ENCODE results near the gene HNRNPA1. TPM values are rescaled to one million over a fixed set of nuclear protein-coding genes. Genes with fewer than 3 reads are reported as not detected.

HNRNPA1 gene
- total RNA-seq, 1 donor from 2014 or later, result 423 TPM

DNA sequence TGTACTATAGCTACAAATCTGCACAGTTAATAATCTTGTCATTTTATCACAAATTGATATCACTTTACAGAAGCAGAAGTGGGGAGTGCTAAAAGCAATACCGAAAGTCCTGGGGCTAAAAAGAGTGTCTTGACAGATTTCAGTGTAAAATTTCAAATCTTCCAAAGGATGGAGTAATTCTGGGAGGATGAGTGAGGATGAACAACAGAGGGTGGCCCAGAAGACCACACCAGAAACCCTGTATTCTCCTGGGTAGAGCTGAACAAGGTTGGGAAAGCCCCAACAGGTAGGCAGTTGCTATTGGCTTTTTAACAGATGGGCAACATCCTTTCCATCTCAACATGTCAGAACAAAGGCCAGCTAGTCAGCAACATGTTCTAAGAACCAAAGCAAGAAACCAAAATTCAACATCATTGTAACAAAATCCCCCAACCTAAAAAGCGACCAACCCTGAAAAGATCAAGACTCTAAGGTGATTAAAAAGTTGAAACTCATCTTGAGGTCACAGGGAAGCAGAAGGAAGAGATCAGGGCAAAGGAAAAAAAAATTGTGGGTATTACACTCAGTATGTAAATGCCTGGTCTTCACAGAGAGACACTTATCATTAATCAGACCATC, 39.4 kb upstream of the HNRNPA1 start:
- Histone ChIP-seq H3K4me3 (no peak overlapping the region), H3K27me3 (ENCODE audit: low read depth) (no peaks in the 10 kb centered on the region), H3K36me3 (peaks cover 64% of the 10 kb centered on the region), H3K9me3 (replicated peaks) (no peaks in the 10 kb centered on the region), H3K4me1 (peaks cover 25% of the 10 kb centered on the region), H3K27ac (replicated peaks) (peak overlapping the region; percentile 27)
- intact Hi-C loops (cut with micrococcal nuclease), result no loop called here
- DNase-seq, result no peak
- TF ChIP-seq, protein P1, sequence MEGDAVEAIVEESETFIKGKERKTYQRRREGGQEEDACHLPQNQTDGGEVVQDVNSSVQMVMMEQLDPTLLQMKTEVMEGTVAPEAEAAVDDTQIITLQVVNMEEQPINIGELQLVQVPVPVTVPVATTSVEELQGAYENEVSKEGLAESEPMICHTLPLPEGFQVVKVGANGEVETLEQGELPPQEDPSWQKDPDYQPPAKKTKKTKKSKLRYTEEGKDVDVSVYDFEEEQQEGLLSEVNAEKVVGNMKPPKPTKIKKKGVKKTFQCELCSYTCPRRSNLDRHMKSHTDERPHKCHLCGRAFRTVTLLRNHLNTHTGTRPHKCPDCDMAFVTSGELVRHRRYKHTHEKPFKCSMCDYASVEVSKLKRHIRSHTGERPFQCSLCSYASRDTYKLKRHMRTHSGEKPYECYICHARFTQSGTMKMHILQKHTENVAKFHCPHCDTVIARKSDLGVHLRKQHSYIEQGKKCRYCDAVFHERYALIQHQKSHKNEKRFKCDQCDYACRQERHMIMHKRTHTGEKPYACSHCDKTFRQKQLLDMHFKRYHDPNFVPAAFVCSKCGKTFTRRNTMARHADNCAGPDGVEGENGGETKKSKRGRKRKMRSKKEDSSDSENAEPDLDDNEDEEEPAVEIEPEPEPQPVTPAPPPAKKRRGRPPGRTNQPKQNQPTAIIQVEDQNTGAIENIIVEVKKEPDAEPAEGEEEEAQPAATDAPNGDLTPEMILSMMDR (IDR thresholded peaks at IDR 0.05; ENCODE audit: borderline replicate concordance), result no peak

DNA sequence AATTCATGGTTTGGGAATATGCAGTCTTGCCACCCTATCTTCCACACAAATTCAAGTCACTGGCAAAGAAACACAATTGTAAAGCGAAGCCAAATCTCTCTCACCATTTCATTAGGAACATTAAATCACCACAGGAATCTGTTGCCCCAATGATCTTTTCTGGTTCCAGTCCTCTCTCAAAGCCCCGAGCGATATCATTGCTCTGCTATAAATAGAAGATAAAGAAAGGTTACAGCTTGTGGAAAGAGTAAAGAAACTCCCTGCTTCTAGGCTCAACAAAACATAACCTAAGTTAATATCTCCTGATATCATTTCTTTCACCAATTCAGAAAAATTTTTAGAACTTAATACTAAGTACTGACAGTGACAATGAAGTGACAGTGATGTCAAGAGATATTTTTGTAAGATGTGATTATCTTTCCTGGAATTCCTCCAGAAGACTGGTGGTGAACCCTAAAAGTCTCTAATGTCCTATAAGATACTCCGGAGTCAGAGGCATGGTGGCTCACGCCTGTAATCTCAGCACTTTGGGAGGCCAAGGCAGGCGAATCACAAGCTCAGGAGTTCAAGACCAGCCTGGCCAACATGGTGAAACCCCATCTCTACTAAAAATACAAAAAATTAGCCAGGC, 34.4 kb upstream of the HNRNPA1 start:
- Histone ChIP-seq H3K9me3 (replicated peaks) (no peaks in the 10 kb centered on the region), H3K4me1 (peaks cover 33% of the 10 kb centered on the region), H3K36me3 (peaks cover 69% of the 10 kb centered on the region), H3K4me3 (peak overlapping the region; percentile 10), H3K27me3 (ENCODE audit: low read depth) (no peaks in the 10 kb centered on the region), H3K27ac (replicated peaks) (peak overlapping the region; percentile 80)
- intact Hi-C loops (cut with micrococcal nuclease), result no loop called here
- TF ChIP-seq, protein P1 (IDR thresholded peaks at IDR 0.05; ENCODE audit: borderline replicate concordance), result no peak
- DNase-seq, result no peak

DNA sequence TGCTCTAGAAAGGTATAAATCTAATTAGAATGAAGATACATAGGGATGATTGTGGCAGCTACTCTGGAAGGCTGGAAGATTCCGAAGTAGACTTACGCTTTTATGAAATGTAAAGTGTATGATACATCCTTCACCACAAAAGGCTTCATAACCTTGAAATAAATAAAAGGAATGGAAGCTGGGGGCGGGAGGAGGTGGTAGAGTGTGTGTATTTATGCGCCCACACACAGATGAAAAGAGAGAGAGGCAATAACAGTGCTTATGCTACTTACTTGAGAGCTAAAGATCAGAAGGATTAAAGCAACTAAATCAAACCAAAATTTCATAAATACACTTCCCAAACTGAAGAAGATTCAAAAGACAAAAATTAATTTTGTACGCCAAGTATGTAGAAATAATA, 31.0 kb upstream of the HNRNPA1 start:
- Histone ChIP-seq H3K9me3 (replicated peaks) (no peaks in the 10 kb centered on the region), H3K36me3 (peaks cover 48% of the 10 kb centered on the region), H3K27me3 (ENCODE audit: low read depth) (no peaks in the 10 kb centered on the region), H3K4me1 (peaks cover 33% of the 10 kb centered on the region), H3K4me3 (no peak overlapping the region), H3K27ac (replicated peaks) (peak overlapping the region; percentile 80)
- DNase-seq, result no peak
- TF ChIP-seq, protein P1 (IDR thresholded peaks at IDR 0.05; ENCODE audit: borderline replicate concordance), result no peak
- intact Hi-C loops (cut with micrococcal nuclease), result no loop called here

DNA sequence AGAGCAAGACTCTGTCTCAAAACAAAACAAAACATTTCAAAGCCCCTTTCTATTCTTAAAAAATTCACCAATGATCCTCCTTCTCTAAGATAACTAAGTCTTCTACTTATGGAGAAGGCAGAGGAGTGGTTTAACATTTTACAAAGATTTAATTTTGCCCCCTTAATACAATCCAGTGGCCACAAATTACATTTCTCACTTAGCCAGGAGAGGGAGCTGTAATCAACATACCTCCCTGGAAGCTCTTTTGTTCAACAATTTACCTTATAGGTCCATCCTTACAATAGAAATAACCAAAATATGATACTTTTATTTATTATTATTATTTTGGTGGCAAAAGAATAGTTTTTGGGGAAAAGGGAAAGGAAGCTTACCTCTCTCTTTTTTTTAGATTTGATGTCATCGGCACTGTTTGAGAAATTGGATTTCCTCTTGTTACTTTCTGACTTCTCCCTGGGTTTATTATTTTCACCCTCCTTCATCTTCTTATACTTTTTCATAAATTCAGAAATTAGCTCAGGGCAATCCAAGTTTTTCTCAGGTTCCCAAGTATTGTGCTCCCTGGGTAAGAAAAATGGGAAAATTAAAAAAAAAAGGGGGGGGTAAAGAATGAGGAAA, 28.8 kb upstream of the HNRNPA1 start:
- Histone ChIP-seq H3K9me3 (replicated peaks) (no peaks in the 10 kb centered on the region), H3K27ac (replicated peaks) (no peak overlapping the region), H3K36me3 (peaks cover 51% of the 10 kb centered on the region), H3K27me3 (ENCODE audit: low read depth) (no peaks in the 10 kb centered on the region), H3K4me1 (peaks cover 23% of the 10 kb centered on the region), H3K4me3 (no peak overlapping the region)
- intact Hi-C loops (cut with micrococcal nuclease), result loop anchor here (10.0 kb wide), 1 partner anchor 113 kb away; the partner anchor contains the start of gene GPR84
- DNase-seq, result no peak
- TF ChIP-seq, protein P1 (IDR thresholded peaks at IDR 0.05; ENCODE audit: borderline replicate concordance), result peak; percentile 73

DNA sequence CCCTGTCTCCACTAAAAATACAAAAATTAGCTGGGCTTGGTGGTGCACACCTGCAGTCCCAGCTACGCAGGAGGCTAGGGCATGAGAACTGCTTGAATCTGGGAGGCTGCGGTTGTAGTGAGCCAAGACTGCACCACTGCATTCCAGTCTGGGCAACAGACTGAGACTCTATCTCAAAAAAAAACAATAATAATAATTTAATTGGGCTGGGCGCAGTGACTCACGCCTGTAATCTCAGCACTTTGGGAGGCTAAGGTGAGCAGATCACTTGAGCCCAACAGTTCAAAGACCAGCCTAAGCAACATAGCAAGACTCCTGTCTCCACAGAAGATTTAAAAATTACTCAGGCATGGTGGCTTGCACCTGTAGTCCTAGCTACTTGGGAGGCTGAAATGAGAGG, 27.3 kb upstream of the HNRNPA1 start:
- peaks cover 28% of the 10 kb centered on the region for H3K4me1 ChIP-seq
- peaks cover 52% of the 10 kb centered on the region for H3K36me3 ChIP-seq
- H3K9me3 ChIP-seq (replicated peaks), result no peaks in the 10 kb centered on the region
- no peak overlapping the region for H3K4me3 ChIP-seq
- H3K27me3 ChIP-seq (ENCODE audit: low read depth), result no peaks in the 10 kb centered on the region
- intact Hi-C loops (cut with micrococcal nuclease), result loop anchor here (10.0 kb wide), 1 partner anchor 112 kb away; the partner anchor contains the start of gene GPR84
- TF ChIP-seq, protein P1 (IDR thresholded peaks at IDR 0.05; ENCODE audit: borderline replicate concordance), result no peak
- no peak overlapping the region for H3K27ac ChIP-seq (replicated peaks)
- no peak for DNase-seq
